Astrocyte (in vitro differentiated cells and primary cell): ENCODE results near the gene FMO1. TPM values are rescaled to one million over a fixed set of nuclear protein-coding genes. Genes with fewer than 3 reads are reported as not detected.

ENCODE experiments used
- DNase-seq: peaks from one replicate; pipeline ENCODE4 v3.0.0-alpha.2; 2010; ENCODE audit warnings: low read depth
- FAIRE-seq: peaks from 2 replicates; lab custom pipeline; 2011; peaks lifted over from hg19 to GRCh38; lab: Jason Lieb, UNC
- H2AFZ ChIP-seq: 2 replicates; pipeline ENCODE4 v1.6.0; 2012; ENCODE audit warnings: low read depth, low read length, inconsistent platforms
- H3K27ac ChIP-seq: 2 replicates; pipeline ENCODE4 v1.5.1; 2011; ENCODE audit warnings: low read depth, low read length, inconsistent platforms
- H3K27me3 ChIP-seq: 2 replicates; pipeline ENCODE4 v1.6.0; 2011; ENCODE audit warnings: low read length, inconsistent platforms; ENCODE audit not compliant: insufficient read depth
- H3K36me3 ChIP-seq: 2 replicates; pipeline ENCODE4 v1.5.1; 2011; ENCODE audit warnings: low read length, inconsistent platforms; ENCODE audit not compliant: insufficient read depth
- H3K4me1 ChIP-seq: 2 replicates; pipeline ENCODE4 v1.5.1; 2011; ENCODE audit warnings: low read length, inconsistent platforms; ENCODE audit not compliant: insufficient read depth
- H3K4me2 ChIP-seq: 2 replicates; pipeline ENCODE4 v1.6.0; 2012; ENCODE audit warnings: low read length, inconsistent platforms
- H3K4me3 ChIP-seq: 2 replicates; pipeline ENCODE4 v1.5.1; 2011; ENCODE audit warnings: low read depth, mild to moderate bottlenecking, low read length, inconsistent platforms; ENCODE audit not compliant: insufficient read depth
- H3K79me2 ChIP-seq: 2 replicates; pipeline ENCODE4 v1.6.0; 2012; ENCODE audit warnings: mild to moderate bottlenecking, low read length, inconsistent platforms; ENCODE audit not compliant: insufficient read depth
- H3K9ac ChIP-seq: 2 replicates; pipeline ENCODE4 v1.6.0; 2012; ENCODE audit warnings: mild to moderate bottlenecking, low read length, inconsistent platforms
- H3K9me3 ChIP-seq: 2 replicates; pipeline ENCODE4 v1.5.1; 2012; ENCODE audit warnings: low read depth, mild to moderate bottlenecking, low read length, inconsistent platforms; ENCODE audit not compliant: insufficient read depth
- H4K20me1 ChIP-seq: 2 replicates; pipeline ENCODE4 v1.6.0; 2012; ENCODE audit warnings: low read length, inconsistent platforms; ENCODE audit not compliant: insufficient read depth
- H3K27ac Mint-ChIP-seq: one replicate; pipeline ENCODE4 v1.8.0; 2021; ENCODE audit warnings: mild to moderate bottlenecking, mixed read lengths; ENCODE audit not compliant: unreplicated experiment
- H3K27me3 Mint-ChIP-seq: one replicate; pipeline ENCODE4 v1.8.0; 2021; ENCODE audit warnings: low read depth, mixed read lengths; ENCODE audit not compliant: unreplicated experiment
- H3K36me3 Mint-ChIP-seq: one replicate; pipeline ENCODE4 v1.8.0; 2021; ENCODE audit warnings: low read depth, mixed read lengths; ENCODE audit not compliant: unreplicated experiment
- H3K4me1 Mint-ChIP-seq: one replicate; pipeline ENCODE4 v1.8.0; 2021; ENCODE audit warnings: low read depth, mixed read lengths; ENCODE audit not compliant: unreplicated experiment
- H3K4me3 Mint-ChIP-seq: one replicate; pipeline ENCODE4 v1.8.0; 2021; ENCODE audit warnings: mild to moderate bottlenecking, moderate library complexity, mixed read lengths; ENCODE audit not compliant: unreplicated experiment
- H3K9me3 Mint-ChIP-seq: one replicate; pipeline ENCODE4 v1.8.0; 2021; ENCODE audit warnings: mild to moderate bottlenecking, mixed read lengths; ENCODE audit not compliant: unreplicated experiment
- EZH2 ChIP-seq: IDR thresholded peaks from 2 replicates; pipeline ENCODE4 v1.6.1; 2012; ENCODE audit warnings: mild to moderate bottlenecking, low read length, inconsistent platforms; ENCODE audit not compliant: insufficient read depth
- total RNA-seq: library from RNA; stranded (reverse); gene quantifications from 2 replicates; pipeline ENCODE4 v1.2.1, GENCODE V29; 2021
- TF ChIP-seq, protein P1 (sequence below): IDR thresholded peaks from 2 replicates; pipeline ENCODE4 v1.5.1; 2011; ENCODE audit warnings: low read depth, mild to moderate bottlenecking, inconsistent platforms, low read length, moderate library complexity; ENCODE audit not compliant: insufficient read depth

FMO1 gene
- total RNA-seq, 1 donor from 2014 or later, result not detected

- Histone ChIP-seq H3K4me2 (no peak overlapping the region), H3K27ac (no peak overlapping the region), H3K79me2 (no peaks in the 10 kb centered on the region), H3K9me3 (no peaks in the 10 kb centered on the region), H4K20me1 (no peaks in the 10 kb centered on the region), H3K4me3 (no peak overlapping the region), H3K36me3 (no peaks in the 10 kb centered on the region), H3K4me1 (no peaks in the 10 kb centered on the region), H3K9ac (no peak overlapping the region), H2AFZ (no peak overlapping the region), H3K27me3 (no peaks in the 10 kb centered on the region)
- peaks cover 9% of the 10 kb centered on the region for H3K4me1 Mint-ChIP-seq
- H3K27me3 Mint-ChIP-seq, result no peaks in the 10 kb centered on the region
- H3K9me3 Mint-ChIP-seq, result no peaks in the 10 kb centered on the region
- TF ChIP-seq EZH2, result no peak
- TF ChIP-seq, protein P1, sequence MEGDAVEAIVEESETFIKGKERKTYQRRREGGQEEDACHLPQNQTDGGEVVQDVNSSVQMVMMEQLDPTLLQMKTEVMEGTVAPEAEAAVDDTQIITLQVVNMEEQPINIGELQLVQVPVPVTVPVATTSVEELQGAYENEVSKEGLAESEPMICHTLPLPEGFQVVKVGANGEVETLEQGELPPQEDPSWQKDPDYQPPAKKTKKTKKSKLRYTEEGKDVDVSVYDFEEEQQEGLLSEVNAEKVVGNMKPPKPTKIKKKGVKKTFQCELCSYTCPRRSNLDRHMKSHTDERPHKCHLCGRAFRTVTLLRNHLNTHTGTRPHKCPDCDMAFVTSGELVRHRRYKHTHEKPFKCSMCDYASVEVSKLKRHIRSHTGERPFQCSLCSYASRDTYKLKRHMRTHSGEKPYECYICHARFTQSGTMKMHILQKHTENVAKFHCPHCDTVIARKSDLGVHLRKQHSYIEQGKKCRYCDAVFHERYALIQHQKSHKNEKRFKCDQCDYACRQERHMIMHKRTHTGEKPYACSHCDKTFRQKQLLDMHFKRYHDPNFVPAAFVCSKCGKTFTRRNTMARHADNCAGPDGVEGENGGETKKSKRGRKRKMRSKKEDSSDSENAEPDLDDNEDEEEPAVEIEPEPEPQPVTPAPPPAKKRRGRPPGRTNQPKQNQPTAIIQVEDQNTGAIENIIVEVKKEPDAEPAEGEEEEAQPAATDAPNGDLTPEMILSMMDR, result no peak
- H3K27ac Mint-ChIP-seq, result no peak overlapping the region
- H3K36me3 Mint-ChIP-seq, result no peaks in the 10 kb centered on the region
- FAIRE-seq, result no peak
- DNase-seq, result no peak
- no peak overlapping the region for H3K4me3 Mint-ChIP-seq
Measured at GRCh38 chr1:171265686-171266085, 17.4 kb downstream of the FMO1 start.

- no peak overlapping the region for H3K9ac ChIP-seq
- no peak overlapping the region for H3K4me3 Mint-ChIP-seq
- DNase-seq (no peak), FAIRE-seq (no peak)
- H4K20me1 ChIP-seq, result no peaks in the 10 kb centered on the region
- TF ChIP-seq, protein P1, result no peak
- TF ChIP-seq EZH2, result no peak
- H3K4me1 Mint-ChIP-seq, result peaks cover 9% of the 10 kb centered on the region
- H3K27me3 Mint-ChIP-seq, result no peaks in the 10 kb centered on the region
- no peak overlapping the region for H2AFZ ChIP-seq
- no peaks in the 10 kb centered on the region for H3K27me3 ChIP-seq
- no peak overlapping the region for H3K27ac ChIP-seq
- no peaks in the 10 kb centered on the region for H3K36me3 Mint-ChIP-seq
- H3K4me3 ChIP-seq, result no peak overlapping the region
- no peaks in the 10 kb centered on the region for H3K9me3 Mint-ChIP-seq
- H3K9me3 ChIP-seq, result no peaks in the 10 kb centered on the region
- H3K4me1 ChIP-seq, result no peaks in the 10 kb centered on the region
- no peaks in the 10 kb centered on the region for H3K79me2 ChIP-seq
- no peak overlapping the region for H3K27ac Mint-ChIP-seq
- no peak overlapping the region for H3K4me2 ChIP-seq
- H3K36me3 ChIP-seq, result no peaks in the 10 kb centered on the region
Measured at GRCh38 chr1:171266930-171267329, 18.6 kb downstream of the FMO1 start.

- Histone ChIP-seq H3K79me2 (no peaks in the 10 kb centered on the region), H2AFZ (no peak overlapping the region), H3K4me2 (no peak overlapping the region), H3K27ac (no peak overlapping the region), H3K27me3 (no peaks in the 10 kb centered on the region), H3K9me3 (no peaks in the 10 kb centered on the region), H3K4me1 (no peaks in the 10 kb centered on the region), H3K4me3 (no peak overlapping the region), H4K20me1 (no peaks in the 10 kb centered on the region), H3K36me3 (no peaks in the 10 kb centered on the region), H3K9ac (no peak overlapping the region)
- Mint-ChIP-seq H3K36me3 (no peaks in the 10 kb centered on the region), H3K27ac (no peak overlapping the region), H3K27me3 (no peaks in the 10 kb centered on the region), H3K4me3 (no peak overlapping the region), H3K4me1 (peaks cover 9% of the 10 kb centered on the region), H3K9me3 (no peaks in the 10 kb centered on the region)
- TF ChIP-seq, protein P1, result no peak
- FAIRE-seq, result no peak
- peak; percentile 56 for DNase-seq
Measured at GRCh38 chr1:171267391-171267790, 19.1 kb downstream of the FMO1 start.
